ENCODE measurements around the gene SLC22A14. TPM values are rescaled to one million over a fixed set of nuclear protein-coding genes. Genes with fewer than 3 reads are reported as not detected.

The SLC22A14 gene
- total RNA-seq, 4 donors from 2014 or later: 1.2 TPM; not detected in 3

GRCh38 chr3:38314112-38314763, 32.1 kb downstream of the SLC22A14 start:
- Histone ChIP-seq H3K9me3 (no peaks in the 10 kb centered on the region), H3K27me3 (no peaks in the 10 kb centered on the region), H3K27ac (no peak overlapping the region), H3K4me1 (no peaks in the 10 kb centered on the region), H3K36me3 (no peaks in the 10 kb centered on the region), H3K4me3 (no peak overlapping the region)
- no peak for DNase-seq (ENCODE audit: low spot score in 2 of 2)
- TF ChIP-seq EP300 (IDR thresholded peaks at IDR 0.05): no peak
- TF ChIP-seq POLR2A (IDR thresholded peaks at IDR 0.05): no peak
- TF ChIP-seq CTCF (IDR thresholded peaks at IDR 0.05): no peak
- WGBS, 2 donors: 22 to 41% methylated on average over 4 of the region's 4 CpGs

DNA sequence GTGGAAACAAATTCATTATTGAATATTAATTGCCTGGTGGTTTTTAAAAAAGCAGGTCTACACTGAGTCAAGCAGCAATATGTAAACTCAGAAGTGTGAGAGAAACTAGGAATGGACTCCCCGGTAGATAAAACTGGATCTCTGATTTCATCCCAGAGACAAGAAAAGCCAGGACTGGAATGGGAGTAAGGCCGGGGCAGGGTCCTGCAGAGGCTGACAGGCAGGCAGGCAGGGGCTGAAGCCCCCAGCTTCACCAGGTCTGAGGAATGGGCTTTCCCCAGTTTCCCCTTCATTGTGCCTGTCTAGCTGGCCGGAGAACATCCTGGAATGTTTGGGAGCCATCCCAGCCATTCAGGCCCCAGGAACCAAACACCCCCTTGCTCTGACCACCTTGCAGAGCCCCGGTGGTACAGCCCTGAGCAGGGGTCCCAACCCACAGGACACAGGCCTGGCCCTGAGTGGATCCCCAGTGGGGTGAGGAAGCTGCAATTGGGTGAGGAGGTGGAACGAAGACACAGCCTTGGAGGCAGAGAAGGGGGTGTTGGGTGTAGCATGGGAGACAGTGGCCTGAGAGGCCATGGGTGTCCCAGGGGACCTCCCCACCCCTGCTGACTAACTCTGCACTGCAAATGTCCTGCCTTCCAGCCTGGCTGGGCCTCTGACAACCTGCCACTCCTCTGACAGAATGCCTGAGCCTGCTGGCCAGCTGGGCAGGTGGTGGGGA, 32.8 kb downstream of the SLC22A14 start:
- DNase-seq (ENCODE audit: low spot score in 2 of 2): no peak
- Histone ChIP-seq H3K4me1 (no peaks in the 10 kb centered on the region), H3K27me3 (no peaks in the 10 kb centered on the region), H3K27ac (no peak overlapping the region), H3K9me3 (no peaks in the 10 kb centered on the region), H3K36me3 (no peaks in the 10 kb centered on the region), H3K4me3 (no peak overlapping the region)
- TF ChIP-seq CTCF (IDR thresholded peaks at IDR 0.05): no peak
- TF ChIP-seq EP300 (IDR thresholded peaks at IDR 0.05): no peak
- TF ChIP-seq POLR2A (IDR thresholded peaks at IDR 0.05): no peak
- WGBS, 2 donors: 60 to 70% methylated on average over 5 of the region's 5 CpGs

- 84 to 92% methylated on average over 8 to 10 of the region's 10 CpGs for WGBS, 2 donors
- TF ChIP-seq CTCF (IDR thresholded peaks at IDR 0.05) (no peak), EP300 (IDR thresholded peaks at IDR 0.05) (no peak), POLR2A (IDR thresholded peaks at IDR 0.05) (no peak)
Measured at GRCh38 chr3:38315488-38316230, 33.6 kb downstream of the SLC22A14 start.

GRCh38 chr3:38316356-38317191, 34.5 kb downstream of the SLC22A14 start:
- H3K27ac ChIP-seq: no peak overlapping the region
- WGBS, 2 donors: 84% methylated on average over 21 to 22 of the region's 22 CpGs
- H3K4me1 ChIP-seq: no peaks in the 10 kb centered on the region
- H3K36me3 ChIP-seq: no peaks in the 10 kb centered on the region
- TF ChIP-seq EP300 (IDR thresholded peaks at IDR 0.05) (no peak), POLR2A (IDR thresholded peaks at IDR 0.05) (no peak), CTCF (IDR thresholded peaks at IDR 0.05) (no peak)
- H3K4me3 ChIP-seq: no peak overlapping the region
- no peak for DNase-seq (ENCODE audit: low spot score in 2 of 2)
- H3K27me3 ChIP-seq: no peaks in the 10 kb centered on the region
- peaks cover 0 to 3% (median 0%) of the 10 kb centered on the region in 4 donors for H3K9me3 ChIP-seq

More at GRCh38 chr3:38315488-38316230, 33.6 kb downstream of the SLC22A14 start:
- Histone ChIP-seq H3K4me1 (no peaks in the 10 kb centered on the region), H3K27ac (no peak overlapping the region), H3K9me3 (no peaks in the 10 kb centered on the region), H3K27me3 (no peaks in the 10 kb centered on the region), H3K4me3 (no peak overlapping the region), H3K36me3 (no peaks in the 10 kb centered on the region)
- no peak for DNase-seq (ENCODE audit: low spot score in 2 of 2)
